K562 (cell line): ENCODE data around the gene ZNF618. TPM values are rescaled to one million over a fixed set of nuclear protein-coding genes. Genes with fewer than 3 reads are reported as not detected.

Experiments used
- ATAC-seq: fragments of 200-7000 bp; cut with Tn5 transposase; 3 replicates; pipeline ENCODE4 v1.9.1; 2020; ENCODE audit warnings: moderate library complexity
- BruUV-seq: library from RNA; stranded (reverse); fragments of 400-500 nt; replicated peaks from 2 replicates; lab custom pipeline; 2021; lab: Mats Ljungman, UMichigan
- CTCF ChIA-PET: fragments of 300-600 bp; formaldehyde crosslinking; extraction: SDS; loops from one replicate; lab custom pipeline; 2021; ENCODE audit warnings: low intra/inter-chr PET ratio; lab: Yijun Ruan, JAX
- POLR2A ChIA-PET: fragments of 300-600, 350-650 bp; sonication (Branson Sonifier 250); formaldehyde crosslinking; extraction: SDS; loops from one replicate; lab custom pipeline; 2021; ENCODE audit warnings: antibody characterized with exemption, inconsistent platforms; lab: Yijun Ruan, JAX
- DNase-seq, 4 experiments: peaks; one replicate each; pipeline versions ENCODE4 v3.0.0 to v3.0.0-alpha.2; 2011 to 2018; ENCODE audit warnings: low spot score in 3 of 4, mixed read lengths in 3 of 4; ENCODE audit errors: extremely low read depth in 1 of 4
- FAIRE-seq: peaks from 2 replicates; lab custom pipeline; 2011; peaks lifted over from hg19 to GRCh38; lab: Jason Lieb, UNC
- H2AFZ ChIP-seq: 2 replicates; pipeline ENCODE4 v1.6.0; 2011; ENCODE audit warnings: low read depth, low read length, control low read depth, inconsistent platforms
- H3K27ac ChIP-seq: fragments of 200-600 bp; 3 replicates; pipeline ENCODE4 v1.8.0; 2011; ENCODE audit warnings: low read depth, mild to moderate bottlenecking, control low read depth, inconsistent platforms, low read length, moderate library complexity, mixed read lengths; ENCODE audit errors: extremely low read depth
- H3K27me3 ChIP-seq, 2 experiments: fragments of 300-600 bp in 1 of 2; 2 replicates in 1 of 2; 3 replicates in 1 of 2; pipeline versions ENCODE4 v1.6.0 to v1.8.0; 2011; ENCODE audit warnings: inconsistent platforms in 2 of 2, low read length in 2 of 2, mild to moderate bottlenecking in 1 of 2, mixed read lengths in 1 of 2, moderate library complexity in 1 of 2; ENCODE audit not compliant: control insufficient read depth in 2 of 2, insufficient read depth in 2 of 2
- H3K36me3 ChIP-seq: fragments of 300-600 bp; 3 replicates; pipeline ENCODE4 v1.8.0; 2011; ENCODE audit warnings: mild to moderate bottlenecking, low read length, inconsistent platforms; ENCODE audit not compliant: control insufficient read depth, insufficient read depth
- H3K4me1 ChIP-seq, 2 experiments: fragments of 200-600 bp in 1 of 2; replicated peaks in 1 of 2; 2 replicates in 1 of 2; 3 replicates in 1 of 2; pipeline versions ENCODE4 v1.5.1 to v1.8.0; 2011; ENCODE audit warnings: inconsistent platforms in 2 of 2, low read length in 2 of 2, mild to moderate bottlenecking in 1 of 2, mixed read lengths in 1 of 2, moderate library complexity in 1 of 2; ENCODE audit not compliant: control insufficient read depth in 2 of 2, insufficient read depth in 2 of 2
- H3K4me2 ChIP-seq: 2 replicates; pipeline ENCODE4 v1.6.1; 2011; ENCODE audit warnings: low read length, control low read depth, inconsistent platforms, mixed read lengths; ENCODE audit not compliant: insufficient read depth
- H3K4me3 ChIP-seq: fragments of 200-600 bp; sonication (generic), shearing (Covaris generic); 2 replicates; pipeline ENCODE4 v1.5.1; 2016; ENCODE audit warnings: control low read depth, inconsistent platforms
- H3K79me2 ChIP-seq: fragments of 200-600 bp; 3 replicates; pipeline ENCODE4 v1.8.0; 2011; ENCODE audit warnings: low read length, inconsistent platforms; ENCODE audit not compliant: control insufficient read depth, insufficient read depth
- H3K9ac ChIP-seq, 2 experiments: 2 replicates each; pipeline versions ENCODE4 v1.6.0 to v1.6.1; 2011; ENCODE audit warnings: low read depth in 2 of 2, low read length in 2 of 2, control low read depth in 1 of 2, inconsistent platforms in 1 of 2, mild to moderate bottlenecking in 1 of 2, mixed read lengths in 1 of 2; ENCODE audit not compliant: insufficient read depth in 1 of 2
- H3K9me1 ChIP-seq: one replicate; pipeline ENCODE4 v1.6.0; 2011; ENCODE audit warnings: inconsistent platforms, mild to moderate bottlenecking, low read length, moderate library complexity; ENCODE audit not compliant: control insufficient read depth, insufficient read depth
- H3K9me3 ChIP-seq: replicated peaks from 2 replicates; pipeline ENCODE4 v1.5.1; 2011; ENCODE audit warnings: low read depth, low read length, inconsistent platforms; ENCODE audit not compliant: control insufficient read depth, insufficient read depth
- H4K20me1 ChIP-seq: replicated peaks from 2 replicates; pipeline ENCODE4 v1.6.1; 2011; ENCODE audit warnings: low read length, inconsistent platforms, mixed read lengths; ENCODE audit not compliant: control insufficient read depth, insufficient read depth
- DDX20 ChIP-seq: fragments of 450-650 bp; IDR thresholded peaks from 2 replicates; pipeline ENCODE4 v1.6.1; 2016; ENCODE audit warnings: missing genetic modification characterization, low read depth, mild to moderate bottlenecking, missing compliant biosample characterization, moderate library complexity
- NFIC ChIP-seq: fragments of 450-650 bp; IDR thresholded peaks from 2 replicates; pipeline ENCODE4 v1.6.1; 2017; ENCODE audit warnings: mild to moderate bottlenecking, inconsistent platforms
- NFIX ChIP-seq: fragments of 250-450 bp; sonication (Bioruptor Pico); IDR thresholded peaks from 2 replicates; pipeline ENCODE4 v1.4.0; 2020; ENCODE audit warnings: low read depth, mild to moderate bottlenecking, moderate library complexity
- PHF21A ChIP-seq: fragments of 450-650 bp; IDR thresholded peaks from 2 replicates; pipeline ENCODE4 v1.6.1; 2017; ENCODE audit warnings: low read depth, borderline replicate concordance
- RBM25 ChIP-seq: fragments of 200-400 bp; formaldehyde crosslinking; IDR thresholded peaks from 2 replicates; pipeline ENCODE4 v1.6.1; 2018; ENCODE audit warnings: low read length, low read depth, moderate library complexity; ENCODE audit not compliant: severe bottlenecking
- RHOXF2B ChIP-seq: fragments of 250-450 bp; sonication (Bioruptor Pico); conservative IDR thresholded peaks from 2 replicates; pipeline ENCODE4 v1.5.1; 2021
- TAF9B ChIP-seq: fragments of 450-650 bp; IDR thresholded peaks from 2 replicates; pipeline ENCODE4 v1.6.1; 2018; ENCODE audit warnings: mild to moderate bottlenecking; ENCODE audit not compliant: partially characterized antibody
- TBP ChIP-seq: optimal IDR thresholded peaks from 2 replicates; pipeline ENCODE3; 2011; ENCODE audit warnings: low read depth, low read length, improper control_type of control experiment
- ZNF133 ChIP-seq: fragments of 250-450 bp; sonication (Bioruptor Pico); IDR thresholded peaks from 2 replicates; pipeline ENCODE4 v1.4.0; 2020; ENCODE audit warnings: mild to moderate bottlenecking
- ZNF175 ChIP-seq: fragments of 200-800 bp; sonication (Bioruptor generic); IDR thresholded peaks from 2 replicates; pipeline ENCODE4 v1.6.1; 2016; ENCODE audit warnings: low read depth, mild to moderate bottlenecking, missing genetic modification characterization, missing compliant biosample characterization
- WGBS: fragments of 100-300 bp; shearing (Covaris generic); methylation state at CpG from one replicate; pipeline ENCODE4 v1.1.6; 2016; ENCODE audit warnings: low coverage, mixed read lengths; ENCODE audit not compliant: insufficient coverage; ENCODE audit errors: missing lambda C conversion rate; 5-methylcytosine and 5-hydroxymethylcytosine counted together
- in situ Hi-C: fragments of 300-500 bp; cut with MboI; formaldehyde crosslinking; loops from 4 replicates; pipeline ENCODE4 v1.15.0; 2018; ENCODE audit warnings: inconsistent platforms, mixed read lengths
- intact Hi-C: fragments of 100-400 bp; cut with micrococcal nuclease; formaldehyde crosslinking; loops from 2 replicates; pipeline ENCODE4 v1.14.2; 2022
- polyA plus RNA-seq, 8 experiments: library from polyadenylated mRNA; depleted of rRNA in 4 of 8; stranded (reverse) in 5 of 8; unstranded in 3 of 8; fragments of >200 nt; fragmentation: Nextera tagmentation in 2 of 8; fragmentation: Illumina TruSeq in 1 of 8; extraction: Ambion mirVana in 2 of 8; extraction: Trizol in 1 of 8; gene quantifications; 2 replicates each; pipeline versions ENCODE4 v1.2.1 to v1.2.3, GENCODE V29; 2011 to 2014; ENCODE audit warnings: inconsistent platforms in 1 of 8, missing spikeins in 1 of 8
- total RNA-seq, 7 experiments: library from RNA; depleted of rRNA in 6 of 7; stranded (reverse); fragments of >200 nt in 6 of 7; fragmentation: Illumina TruSeq in 2 of 7; extraction: Trizol in 2 of 7; gene quantifications; 2 replicates each; pipeline versions ENCODE4 v1.2.1 to v1.2.3, GENCODE V29; 2011 to 2021; ENCODE audit warnings: low replicate concordance in 1 of 7
- TF ChIP-seq, protein P1 (sequence below): fragments of 250-450 bp; sonication (Bioruptor Pico); IDR thresholded peaks from 2 replicates; pipeline ENCODE4 v1.9.0; 2021; ENCODE audit warnings: mild to moderate bottlenecking
- TF ChIP-seq, protein P2 (sequence below): fragments of 250-450 bp; sonication (Bioruptor Pico); IDR thresholded peaks from 2 replicates; pipeline ENCODE4 v1.5.0; 2021
- TF ChIP-seq, protein P3 (sequence below): fragments of 450-650 bp; formaldehyde crosslinking; conservative IDR thresholded peaks from 2 replicates; pipeline ENCODE4 v1.4.0; 2022; ENCODE audit warnings: mild to moderate bottlenecking, missing genetic modification characterization

ZNF618 gene
- total and polyA plus RNA-seq, 9 of the 15 experiments (the other 6 are each of a cell fraction or from before 2014, with no cell fraction given): 0.08 to 13.7 (median 3.4) TPM

DNA sequence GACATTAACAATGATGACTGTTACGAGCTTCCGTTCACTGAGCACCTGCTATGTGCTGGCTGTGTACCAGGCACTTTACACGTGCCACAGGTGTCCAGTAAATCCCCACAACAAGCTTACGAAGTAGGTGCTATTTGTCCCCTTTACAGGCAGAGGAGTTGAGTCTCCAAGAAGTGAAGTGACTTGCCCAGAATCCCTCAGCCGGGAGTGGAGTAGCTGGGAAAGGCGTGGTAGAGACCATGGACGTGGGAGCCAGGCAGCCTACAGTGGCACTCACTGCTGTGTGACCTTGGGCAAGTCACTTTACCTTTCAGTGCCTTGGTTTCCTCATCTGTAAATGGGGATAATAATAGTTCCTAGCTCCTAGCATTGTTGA, 202.7 kb downstream of the ZNF618 start:
- TF ChIP-seq RBM25 (no peak), ZNF175 (CRISPR knock-in tag) (no peak), TAF9B (no peak), NFIC (no peak), RHOXF2B (CRISPR knock-in tag) (no peak), DDX20 (tag) (no peak), PHF21A (no peak), NFIX (CRISPR knock-in tag) (no peak), TBP (no peak), ZNF133 (no peak)
- TF ChIP-seq, protein P1, sequence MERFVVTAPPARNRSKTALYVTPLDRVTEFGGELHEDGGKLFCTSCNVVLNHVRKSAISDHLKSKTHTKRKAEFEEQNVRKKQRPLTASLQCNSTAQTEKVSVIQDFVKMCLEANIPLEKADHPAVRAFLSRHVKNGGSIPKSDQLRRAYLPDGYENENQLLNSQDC (CRISPR knock-in tag): no peak
- TF ChIP-seq, protein P2, sequence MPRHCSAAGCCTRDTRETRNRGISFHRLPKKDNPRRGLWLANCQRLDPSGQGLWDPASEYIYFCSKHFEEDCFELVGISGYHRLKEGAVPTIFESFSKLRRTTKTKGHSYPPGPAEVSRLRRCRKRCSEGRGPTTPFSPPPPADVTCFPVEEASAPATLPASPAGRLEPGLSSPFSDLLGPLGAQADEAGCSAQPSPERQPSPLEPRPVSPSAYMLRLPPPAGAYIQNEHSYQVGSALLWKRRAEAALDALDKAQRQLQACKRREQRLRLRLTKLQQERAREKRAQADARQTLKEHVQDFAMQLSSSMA (CRISPR knock-in tag): no peak
- TF ChIP-seq, protein P3, sequence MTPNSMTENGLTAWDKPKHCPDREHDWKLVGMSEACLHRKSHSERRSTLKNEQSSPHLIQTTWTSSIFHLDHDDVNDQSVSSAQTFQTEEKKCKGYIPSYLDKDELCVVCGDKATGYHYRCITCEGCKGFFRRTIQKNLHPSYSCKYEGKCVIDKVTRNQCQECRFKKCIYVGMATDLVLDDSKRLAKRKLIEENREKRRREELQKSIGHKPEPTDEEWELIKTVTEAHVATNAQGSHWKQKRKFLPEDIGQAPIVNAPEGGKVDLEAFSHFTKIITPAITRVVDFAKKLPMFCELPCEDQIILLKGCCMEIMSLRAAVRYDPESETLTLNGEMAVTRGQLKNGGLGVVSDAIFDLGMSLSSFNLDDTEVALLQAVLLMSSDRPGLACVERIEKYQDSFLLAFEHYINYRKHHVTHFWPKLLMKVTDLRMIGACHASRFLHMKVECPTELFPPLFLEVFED (CRISPR knock-in tag): no peak
- no peak overlapping the region for H3K4me2 ChIP-seq
- no peaks in the 10 kb centered on the region for H3K9me3 ChIP-seq
- H3K27me3 ChIP-seq: peaks cover 4 to 29% of the 10 kb centered on the region in 2 experiments; a peak in 3 of 5 replicates
- in situ Hi-C loops: no loop called here
- H3K79me2 ChIP-seq: no peaks in the 10 kb centered on the region
- H3K9ac ChIP-seq: no peak overlapping the region
- ChIA-PET POLR2A (interaction anchor here (0.6 kb wide), 1 partner anchor 169 kb away, joined by 3 read pairs; no protein-coding TSS in a partner anchor), CTCF (no interaction called here)
- DNase-seq: no peak
- FAIRE-seq: no peak
- WGBS: 18% methylated on average over 6 of the region's 7 CpGs
- H3K4me3 ChIP-seq: no peak overlapping the region
- peaks cover 5 to 6% of the 10 kb centered on the region in 2 experiments; a peak in 4 of 5 replicates for H3K4me1 ChIP-seq
- intact Hi-C loops: loop anchor here (5.0 kb wide), 1 partner anchor 341 kb away; no protein-coding TSS in a partner anchor
- no peaks in the 10 kb centered on the region for H3K36me3 ChIP-seq
- no peak overlapping the region for H3K27ac ChIP-seq
- no peaks in the 10 kb centered on the region for H3K9me1 ChIP-seq
- no peak for ATAC-seq
- no peaks in the 10 kb centered on the region for H4K20me1 ChIP-seq
- no peak overlapping the region for H2AFZ ChIP-seq
- BruUV-seq: no TSS peak
